Naive B cell (primary cell): Measurements from ENCODE around the gene GABPB2. TPM values are rescaled to one million over a fixed set of nuclear protein-coding genes. Genes with fewer than 3 reads are reported as not detected.

Experiments
- ATAC-seq, 2 donors: fragments of 150-1000 bp; cut with Tn5 transposase; 2 replicates each; pipeline ENCODE4 v1.10.0; 2021; ENCODE audit warnings: low read depth in 2 of 2, mild to moderate bottlenecking in 2 of 2, moderate library complexity in 2 of 2
- DNase-seq: peaks from one replicate; pipeline ENCODE4 v3.0.0; 2022
- H3K27ac Mint-ChIP-seq, 6 donors: one replicate each; pipeline ENCODE4 v1.8.0; 2020 to 2022; ENCODE audit warnings: mild to moderate bottlenecking in 6 of 6, mixed read lengths in 6 of 6, moderate library complexity in 5 of 6, inconsistent platforms in 2 of 6
- H3K27me3 Mint-ChIP-seq, 3 donors: one replicate each; pipeline ENCODE4 v1.8.0; 2021 to 2022; ENCODE audit warnings: mixed read lengths in 3 of 3, mild to moderate bottlenecking in 1 of 3
- H3K36me3 Mint-ChIP-seq, 2 donors: one replicate each; pipeline ENCODE4 v1.8.0; 2020 to 2022; ENCODE audit warnings: mixed read lengths in 2 of 2, inconsistent platforms in 1 of 2, mild to moderate bottlenecking in 1 of 2
- H3K4me1 Mint-ChIP-seq, 3 donors: one replicate each; pipeline ENCODE4 v1.8.0; 2020 to 2022; ENCODE audit warnings: mixed read lengths in 3 of 3, inconsistent platforms in 1 of 3, mild to moderate bottlenecking in 1 of 3, moderate library complexity in 1 of 3
- H3K4me3 Mint-ChIP-seq, 8 donors: one replicate each; pipeline ENCODE4 v1.8.0; 2020 to 2022; ENCODE audit warnings: mild to moderate bottlenecking in 8 of 8, mixed read lengths in 8 of 8, moderate library complexity in 8 of 8, inconsistent platforms in 2 of 8
- H3K9me3 Mint-ChIP-seq, 7 donors: one replicate each; pipeline ENCODE4 v1.8.0; 2020 to 2022; ENCODE audit warnings: mixed read lengths in 7 of 7, mild to moderate bottlenecking in 5 of 7, inconsistent platforms in 2 of 7, moderate library complexity in 1 of 7
- polyA plus RNA-seq, 6 donors: library from polyadenylated mRNA; unstranded; fragments of 300-500 nt; fragmentation: Illumina TruSeq; gene quantifications; one replicate each; pipeline ENCODE4 v1.2.3, GENCODE V29; 2021; ENCODE audit warnings: low read depth in 6 of 6

Gene GABPB2
- polyA plus RNA-seq, 6 donors from 2014 or later: 2.4 to 9.2 (median 4.8) TPM

DNA sequence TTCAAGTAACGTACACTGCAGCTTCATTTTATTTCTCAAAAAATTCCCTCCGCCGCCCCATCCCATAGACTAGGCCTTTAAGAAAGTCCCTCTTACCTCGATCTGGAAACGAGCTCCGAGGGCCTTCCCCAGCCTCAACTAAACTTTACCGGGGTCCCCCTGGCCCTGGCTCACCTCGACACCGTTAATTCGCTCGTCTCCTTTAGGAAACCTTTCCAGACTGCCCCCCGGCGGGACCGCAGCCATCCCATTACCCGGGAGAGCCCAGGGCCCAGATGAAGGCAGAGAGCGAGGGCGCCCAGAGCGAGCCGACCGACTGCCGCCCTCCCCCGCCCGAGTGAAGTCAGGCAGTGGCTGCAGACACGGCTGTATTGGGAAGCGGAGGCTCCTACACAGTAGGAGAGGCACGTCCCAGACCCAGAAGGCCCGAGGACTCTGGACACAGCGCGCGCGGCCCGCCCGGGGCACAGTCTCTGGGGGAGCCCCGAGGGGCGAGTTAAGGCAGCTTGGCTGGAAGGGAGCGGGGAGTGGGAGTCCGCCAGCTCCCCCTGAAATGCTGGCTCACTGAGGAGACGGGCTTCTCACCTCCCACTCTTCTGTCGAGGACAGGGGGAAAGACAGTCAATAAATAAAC lies 61.3 kb downstream of the GABPB2 start:
- Mint-ChIP-seq H3K4me3 (peak overlapping the region; percentile 76 to 90 (median 86)), H3K27me3 (no peaks in the 10 kb centered on the region), H3K27ac (peak overlapping the region in 3 of 6 donors; percentile 27 to 93 (median 66)), H3K9me3 (no peaks in the 10 kb centered on the region), H3K36me3 (no peaks in the 10 kb centered on the region), H3K4me1 (peaks cover 4 to 15% (median 13%) of the 10 kb centered on the region in 3 donors)
- DNase-seq (no peak), ATAC-seq (no peak)

DNA sequence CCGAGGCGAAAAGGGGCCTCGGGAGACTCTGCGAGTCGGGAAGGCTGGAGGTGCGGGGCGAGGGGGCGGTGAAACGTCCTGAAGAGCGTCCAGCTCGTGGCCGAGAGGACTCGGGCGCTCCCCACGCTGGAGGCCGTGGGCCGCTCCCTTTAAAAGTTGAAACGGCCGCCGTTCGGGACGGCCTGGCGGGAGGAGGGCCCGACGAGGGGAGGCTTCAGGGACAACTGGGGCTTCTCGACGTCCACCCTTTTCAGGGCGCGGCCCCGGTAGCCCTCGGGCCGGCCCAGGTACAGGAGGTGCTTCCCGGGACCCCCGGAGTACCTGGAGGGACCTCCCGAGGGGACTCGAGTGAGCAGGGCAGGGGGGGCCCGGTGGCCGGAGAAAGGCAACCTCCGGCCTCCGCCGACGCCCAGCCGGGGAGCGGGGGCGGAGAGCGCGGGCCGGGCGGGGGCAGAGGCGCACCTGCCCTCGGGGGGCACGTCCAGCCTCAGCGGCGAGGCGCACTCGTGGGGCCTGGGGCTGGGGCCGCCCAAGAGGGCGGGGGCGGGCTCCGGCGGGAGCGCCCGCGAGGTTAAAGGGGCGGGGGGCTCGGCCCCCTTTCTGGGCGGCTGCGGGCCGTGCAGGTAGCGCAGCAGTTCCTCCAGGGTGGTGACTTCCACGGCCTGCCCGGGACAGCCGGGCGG lies 61.9 kb downstream of the GABPB2 start:
- Mint-ChIP-seq H3K27me3 (no peaks in the 10 kb centered on the region), H3K4me3 (peak overlapping the region in 1 of 8 donors; percentile 84), H3K27ac (no peak overlapping the region), H3K9me3 (no peaks in the 10 kb centered on the region), H3K36me3 (no peaks in the 10 kb centered on the region), H3K4me1 (peaks cover 4 to 15% (median 13%) of the 10 kb centered on the region in 3 donors)
- DNase-seq: no peak
- no peak for ATAC-seq

GRCh38 chr1:151133018-151133806 lies 62.7 kb downstream of the GABPB2 start:
- ATAC-seq: no peak
- peak overlapping the region in 2 of 8 donors; percentile 47 to 58 for H3K4me3 Mint-ChIP-seq

GRCh38 chr1:151134396-151134795 lies 63.8 kb downstream of the GABPB2 start:
- Mint-ChIP-seq H3K36me3 (no peaks in the 10 kb centered on the region), H3K9me3 (no peaks in the 10 kb centered on the region), H3K27ac (no peak overlapping the region), H3K4me3 (no peak overlapping the region), H3K27me3 (no peaks in the 10 kb centered on the region), H3K4me1 (peaks cover 4 to 15% (median 13%) of the 10 kb centered on the region in 3 donors)
- DNase-seq (no peak), ATAC-seq (no peak)

More at GRCh38 chr1:151133018-151133806, 62.7 kb downstream of the GABPB2 start:
- no peaks in the 10 kb centered on the region for H3K27me3 Mint-ChIP-seq
- no peak for DNase-seq
- no peaks in the 10 kb centered on the region for H3K36me3 Mint-ChIP-seq
- peaks cover 4 to 15% (median 13%) of the 10 kb centered on the region in 3 donors for H3K4me1 Mint-ChIP-seq
- peak overlapping the region in 1 of 6 donors; percentile 66 for H3K27ac Mint-ChIP-seq
- no peaks in the 10 kb centered on the region for H3K9me3 Mint-ChIP-seq

DNA sequence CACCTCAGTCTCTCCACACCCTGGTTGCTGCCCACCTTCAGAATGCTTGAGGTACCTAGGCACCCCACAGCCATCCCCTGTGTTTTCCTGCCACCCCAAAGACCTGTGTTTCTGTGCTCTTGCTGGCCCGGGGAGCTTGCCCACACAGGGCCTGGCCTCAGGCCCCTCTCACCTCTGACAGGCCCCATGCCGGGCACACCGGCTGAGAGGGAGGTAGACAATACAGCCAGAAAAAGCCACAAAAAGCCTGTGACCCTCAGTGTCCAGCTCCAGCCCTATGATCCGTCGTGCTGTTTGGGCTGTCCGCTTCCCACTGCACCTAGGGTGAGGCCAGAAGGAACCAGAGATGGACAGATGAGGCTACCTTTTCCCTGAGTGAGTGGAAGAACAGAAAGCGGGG lies 64.4 kb downstream of the GABPB2 start:
- Mint-ChIP-seq H3K4me1 (peaks cover 4 to 15% (median 13%) of the 10 kb centered on the region in 3 donors), H3K27ac (no peak overlapping the region), H3K4me3 (peak overlapping the region in 1 of 8 donors; percentile 75), H3K27me3 (no peaks in the 10 kb centered on the region), H3K36me3 (no peaks in the 10 kb centered on the region), H3K9me3 (no peaks in the 10 kb centered on the region)
- DNase-seq (no peak), ATAC-seq (no peak)

GRCh38 chr1:151135433-151136385 lies 65.1 kb downstream of the GABPB2 start:
- Mint-ChIP-seq H3K4me3 (peak overlapping the region in 1 of 8 donors; percentile 18), H3K36me3 (no peaks in the 10 kb centered on the region), H3K9me3 (no peaks in the 10 kb centered on the region), H3K27ac (peak overlapping the region in 1 of 6 donors; percentile 6), H3K4me1 (peaks cover 4 to 13% (median 11%) of the 10 kb centered on the region in 3 donors), H3K27me3 (no peaks in the 10 kb centered on the region)
- ATAC-seq: no peak
- no peak for DNase-seq

DNA sequence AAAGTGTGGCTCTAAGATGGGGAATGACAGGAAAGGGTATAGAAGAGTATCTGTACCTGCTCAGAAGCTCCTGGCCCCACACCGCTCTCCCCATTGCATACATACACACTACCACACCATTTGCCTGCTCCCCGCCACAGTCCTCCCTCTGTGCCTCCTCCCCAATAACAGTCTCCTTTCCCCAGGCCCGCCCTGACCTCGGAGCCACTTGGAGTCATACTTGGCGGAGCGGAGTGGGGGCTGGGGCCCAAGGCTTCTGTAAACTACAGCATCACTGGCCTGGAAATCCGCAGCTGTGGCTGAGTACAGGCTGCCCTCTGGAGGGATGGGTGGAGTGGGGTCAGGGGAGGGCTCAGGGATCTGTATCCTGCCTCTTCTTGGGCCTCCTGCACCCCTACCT lies 67.2 kb downstream of the GABPB2 start:
- Mint-ChIP-seq H3K27me3 (no peaks in the 10 kb centered on the region), H3K36me3 (no peaks in the 10 kb centered on the region), H3K4me3 (no peak overlapping the region), H3K4me1 (peaks cover 3 to 7% (median 7%) of the 10 kb centered on the region in 3 donors), H3K27ac (no peak overlapping the region), H3K9me3 (no peaks in the 10 kb centered on the region)
- DNase-seq (no peak), ATAC-seq (no peak)

DNA sequence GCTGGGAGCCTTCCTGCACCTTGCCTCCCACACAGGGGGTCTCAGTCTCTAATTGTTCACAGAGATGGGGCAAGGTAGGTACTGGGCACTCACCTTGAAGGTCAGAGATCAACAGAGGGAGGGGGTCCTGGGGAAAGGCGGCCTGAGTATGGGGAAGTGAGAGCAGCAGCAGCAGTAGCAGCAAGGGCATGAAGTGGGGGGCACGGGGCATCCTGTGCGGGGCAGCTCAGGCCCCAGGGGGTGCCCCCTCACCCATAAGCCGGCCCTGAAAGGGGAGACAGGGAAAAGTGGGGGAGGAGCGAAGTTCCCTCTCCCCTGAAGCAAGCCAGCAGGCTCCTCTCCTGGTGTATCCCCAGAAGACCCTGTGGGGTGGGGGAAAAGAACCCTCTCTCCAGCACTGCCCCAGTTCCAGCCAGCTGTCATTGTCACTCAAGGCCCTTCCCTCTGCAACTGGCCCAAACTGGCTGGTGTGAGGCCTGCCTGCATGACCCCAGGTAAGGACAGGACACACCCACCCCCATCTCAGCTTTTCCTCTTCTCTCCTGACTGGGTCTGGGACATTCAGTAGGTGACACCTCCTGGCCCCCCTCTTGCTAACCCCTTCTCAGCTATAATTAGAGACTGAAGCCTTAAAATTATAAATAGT lies 72.0 kb downstream of the GABPB2 start:
- H3K27me3 Mint-ChIP-seq: peaks cover 7 to 12% (median 9%) of the 10 kb centered on the region in 3 donors
- DNase-seq (no peak), ATAC-seq (no peak)
- H3K36me3 Mint-ChIP-seq: no peaks in the 10 kb centered on the region
- H3K4me3 Mint-ChIP-seq: peak overlapping the region in 1 of 8 donors; percentile 20
- peaks cover 32 to 35% (median 34%) of the 10 kb centered on the region in 3 donors for H3K4me1 Mint-ChIP-seq
- no peaks in the 10 kb centered on the region for H3K9me3 Mint-ChIP-seq
- H3K27ac Mint-ChIP-seq: peak overlapping the region in 3 of 6 donors; percentile 36 to 85 (median 58)

DNA sequence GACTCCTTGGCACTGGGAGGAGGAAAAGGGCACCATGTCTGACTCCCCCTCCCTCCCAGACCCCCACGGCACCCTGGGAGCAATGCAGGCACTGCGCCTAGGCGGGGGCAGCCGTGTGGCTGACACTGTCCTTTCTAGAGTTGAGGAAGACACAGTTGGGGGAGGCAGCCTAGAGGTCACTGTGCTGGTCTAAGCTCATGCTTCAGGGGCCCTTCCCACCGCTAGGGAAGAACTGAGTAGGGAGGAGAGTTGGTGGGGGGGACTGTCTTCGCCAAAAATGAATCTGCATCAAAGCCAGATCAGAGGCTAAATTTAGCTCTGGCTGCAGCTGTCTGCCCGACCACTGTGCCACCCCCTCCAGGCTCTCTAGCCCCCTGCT lies 72.5 kb downstream of the GABPB2 start:
- H3K27ac Mint-ChIP-seq: no peak overlapping the region
- peaks cover 9 to 12% (median 11%) of the 10 kb centered on the region in 3 donors for H3K27me3 Mint-ChIP-seq
- no peak overlapping the region for H3K4me3 Mint-ChIP-seq
- H3K4me1 Mint-ChIP-seq: peaks cover 32 to 35% (median 34%) of the 10 kb centered on the region in 3 donors
- ATAC-seq (no peak), DNase-seq (no peak)
- H3K36me3 Mint-ChIP-seq: no peaks in the 10 kb centered on the region
- no peaks in the 10 kb centered on the region for H3K9me3 Mint-ChIP-seq

DNA sequence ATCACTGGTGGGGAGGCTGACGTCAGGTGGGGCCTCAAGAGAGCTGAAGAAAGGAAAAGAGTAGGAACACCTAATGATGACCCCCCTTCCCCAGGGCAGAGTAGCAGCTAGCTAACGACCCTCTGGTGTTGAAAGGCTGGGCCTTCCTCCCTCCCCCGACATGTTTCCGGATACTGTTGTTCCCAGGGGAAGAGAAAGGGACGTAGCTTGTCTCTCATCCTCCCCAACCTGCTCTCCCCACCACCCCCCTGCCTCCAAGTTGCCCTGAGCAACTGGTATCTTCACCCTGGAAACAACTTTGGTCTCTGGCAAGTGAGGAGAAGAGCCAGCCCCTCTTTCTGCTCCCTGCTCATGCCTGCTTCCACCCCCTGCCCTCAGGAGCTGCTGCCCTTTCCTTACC lies 73.4 kb downstream of the GABPB2 start:
- Mint-ChIP-seq H3K27ac (no peak overlapping the region), H3K9me3 (no peaks in the 10 kb centered on the region), H3K27me3 (peaks cover 9 to 12% (median 11%) of the 10 kb centered on the region in 3 donors), H3K4me3 (peak overlapping the region in 3 of 8 donors; percentile 35 to 53 (median 35)), H3K4me1 (peaks cover 32 to 35% (median 34%) of the 10 kb centered on the region in 3 donors), H3K36me3 (no peaks in the 10 kb centered on the region)
- DNase-seq (no peak), ATAC-seq (no peak)

- DNase-seq (no peak), ATAC-seq (no peak)
- H3K27me3 Mint-ChIP-seq: peaks cover 9 to 12% (median 11%) of the 10 kb centered on the region in 3 donors
- peak overlapping the region in 1 of 6 donors; percentile 42 for H3K27ac Mint-ChIP-seq
- peaks cover 32 to 35% (median 34%) of the 10 kb centered on the region in 3 donors for H3K4me1 Mint-ChIP-seq
- H3K36me3 Mint-ChIP-seq: no peaks in the 10 kb centered on the region
- H3K9me3 Mint-ChIP-seq: no peaks in the 10 kb centered on the region
- peak overlapping the region; percentile 5 to 97 (median 59) for H3K4me3 Mint-ChIP-seq
Measured at GRCh38 chr1:151144474-151145303, 74.1 kb downstream of the GABPB2 start.
